ENCODE measurements around the gene GRID2. TPM values are rescaled to one million over a fixed set of nuclear protein-coding genes. Genes with fewer than 3 reads are reported as not detected.

The GRID2 gene
- total and polyA plus RNA-seq, 2 donors (not counting 1 experiment from before 2014, with no cell fraction given), result under 0.01 to 0.02 TPM

DNA sequence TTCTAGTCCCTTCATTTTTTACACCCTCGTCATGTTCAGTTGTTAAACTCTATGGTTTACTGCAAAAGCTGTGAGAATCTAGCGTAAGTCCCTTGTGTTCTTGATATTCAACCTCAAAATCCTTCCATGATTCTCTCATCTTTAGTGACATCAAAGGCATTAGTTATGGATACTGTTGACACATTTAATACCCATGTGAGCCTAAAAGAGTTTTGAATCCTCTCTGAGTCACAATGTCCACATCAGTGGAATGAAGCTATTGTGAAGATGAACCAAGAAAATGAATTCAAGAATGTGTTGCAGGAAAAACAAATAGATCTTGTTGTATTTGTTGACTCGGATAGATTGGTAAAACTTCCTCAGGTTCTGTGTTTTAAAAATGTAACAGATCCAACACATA, 1130.1 kb downstream of the GRID2 start:
- Histone ChIP-seq H3K9ac (ENCODE audit: insufficient read depth, low read length) (no peak overlapping the region), H3K4me3 (replicated peaks in 1 of 4; ENCODE audit: control extremely low read depth in 1 of 4, insufficient read depth in 1 of 4, low read depth in 3 of 4, low read length in 4 of 4) (no peak overlapping the region), H4K20me1 (ENCODE audit: control insufficient read depth, extremely low read depth, insufficient read depth, low read length) (no peaks in the 10 kb centered on the region), H3K27me3 (ENCODE audit: control insufficient read depth, insufficient read depth, low read length) (no peaks in the 10 kb centered on the region), H3K79me2 (ENCODE audit: control insufficient read depth, insufficient read depth, low read length) (no peaks in the 10 kb centered on the region), H3K4me1 (ENCODE audit: control insufficient read depth, extremely low read depth, insufficient read depth, low read length) (no peaks in the 10 kb centered on the region), H3K36me3 (ENCODE audit: control insufficient read depth, insufficient read depth, low read length) (no peaks in the 10 kb centered on the region), H3K27ac (ENCODE audit: insufficient read depth, low read length) (no peak overlapping the region), H3K9me3 (ENCODE audit: control insufficient read depth, insufficient read depth, low read depth, low read length) (no peaks in the 10 kb centered on the region), H3K4me2 (ENCODE audit: extremely low read depth, insufficient read depth, low read length) (no peak overlapping the region), H2AFZ (ENCODE audit: low read length) (no peak overlapping the region)
- TF ChIP-seq EZH2 (IDR thresholded peaks at IDR 0.05; ENCODE audit: low read length, missing control alignments), result no peak
- TF ChIP-seq, protein P1, sequence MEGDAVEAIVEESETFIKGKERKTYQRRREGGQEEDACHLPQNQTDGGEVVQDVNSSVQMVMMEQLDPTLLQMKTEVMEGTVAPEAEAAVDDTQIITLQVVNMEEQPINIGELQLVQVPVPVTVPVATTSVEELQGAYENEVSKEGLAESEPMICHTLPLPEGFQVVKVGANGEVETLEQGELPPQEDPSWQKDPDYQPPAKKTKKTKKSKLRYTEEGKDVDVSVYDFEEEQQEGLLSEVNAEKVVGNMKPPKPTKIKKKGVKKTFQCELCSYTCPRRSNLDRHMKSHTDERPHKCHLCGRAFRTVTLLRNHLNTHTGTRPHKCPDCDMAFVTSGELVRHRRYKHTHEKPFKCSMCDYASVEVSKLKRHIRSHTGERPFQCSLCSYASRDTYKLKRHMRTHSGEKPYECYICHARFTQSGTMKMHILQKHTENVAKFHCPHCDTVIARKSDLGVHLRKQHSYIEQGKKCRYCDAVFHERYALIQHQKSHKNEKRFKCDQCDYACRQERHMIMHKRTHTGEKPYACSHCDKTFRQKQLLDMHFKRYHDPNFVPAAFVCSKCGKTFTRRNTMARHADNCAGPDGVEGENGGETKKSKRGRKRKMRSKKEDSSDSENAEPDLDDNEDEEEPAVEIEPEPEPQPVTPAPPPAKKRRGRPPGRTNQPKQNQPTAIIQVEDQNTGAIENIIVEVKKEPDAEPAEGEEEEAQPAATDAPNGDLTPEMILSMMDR (conservative IDR thresholded peaks at IDR 0.05 in 1 of 2, IDR thresholded peaks at IDR 0.05 in 1 of 2; ENCODE audit: low read depth in 1 of 2, low read length in 2 of 2), result no peak
- DNase-seq (ENCODE audit: low read depth in 2 of 2), result no peak

- no peaks in the 10 kb centered on the region for H3K9me3 ChIP-seq (ENCODE audit: control insufficient read depth, insufficient read depth, low read depth, low read length)
- TF ChIP-seq, protein P1 (conservative IDR thresholded peaks at IDR 0.05 in 1 of 2, IDR thresholded peaks at IDR 0.05 in 1 of 2; ENCODE audit: low read depth in 1 of 2, low read length in 2 of 2), result no peak
- TF ChIP-seq EZH2 (IDR thresholded peaks at IDR 0.05; ENCODE audit: low read length, missing control alignments), result no peak
- no peaks in the 10 kb centered on the region for H4K20me1 ChIP-seq (ENCODE audit: control insufficient read depth, extremely low read depth, insufficient read depth, low read length)
- H3K27me3 ChIP-seq (ENCODE audit: control insufficient read depth, insufficient read depth, low read length), result no peaks in the 10 kb centered on the region
- no peak overlapping the region for H3K9ac ChIP-seq (ENCODE audit: insufficient read depth, low read length)
- no peaks in the 10 kb centered on the region for H3K4me1 ChIP-seq (ENCODE audit: control insufficient read depth, extremely low read depth, insufficient read depth, low read length)
- H2AFZ ChIP-seq (ENCODE audit: low read length), result no peak overlapping the region
- H3K4me3 ChIP-seq (replicated peaks in 1 of 4; ENCODE audit: control extremely low read depth in 1 of 4, insufficient read depth in 1 of 4, low read depth in 3 of 4, low read length in 4 of 4), result no peak overlapping the region
- H3K4me2 ChIP-seq (ENCODE audit: extremely low read depth, insufficient read depth, low read length), result no peak overlapping the region
- no peaks in the 10 kb centered on the region for H3K36me3 ChIP-seq (ENCODE audit: control insufficient read depth, insufficient read depth, low read length)
- no peaks in the 10 kb centered on the region for H3K79me2 ChIP-seq (ENCODE audit: control insufficient read depth, insufficient read depth, low read length)
- no peak overlapping the region for H3K27ac ChIP-seq (ENCODE audit: insufficient read depth, low read length)
- DNase-seq (ENCODE audit: low read depth in 2 of 2), result no peak
These were observed 1132.3 kb downstream of the GRID2 start for GRCh38 chr4:93436000-93436626.

DNA sequence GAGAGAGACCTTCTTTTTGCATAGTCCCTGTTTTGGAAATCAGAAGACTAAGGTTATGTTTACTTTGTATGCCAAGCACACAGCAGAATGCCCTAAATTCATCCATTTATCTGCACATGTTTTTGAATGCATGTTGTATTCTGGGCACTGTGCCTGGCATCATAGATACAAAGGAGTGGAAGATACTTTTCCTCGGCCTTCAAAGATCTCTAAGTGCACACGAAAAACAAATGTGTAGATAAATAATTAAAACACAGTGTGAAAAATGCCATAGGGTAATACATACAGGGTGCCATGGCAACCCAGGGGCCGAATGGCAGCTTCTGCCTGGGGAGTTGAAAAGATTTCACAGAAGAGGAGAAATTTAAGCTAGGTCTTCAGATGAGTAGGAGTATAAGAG, 1134.2 kb downstream of the GRID2 start:
- Histone ChIP-seq H3K27ac (ENCODE audit: insufficient read depth, low read length) (no peak overlapping the region), H3K4me2 (ENCODE audit: extremely low read depth, insufficient read depth, low read length) (no peak overlapping the region)

More for the DNA sequence above, 1134.2 kb downstream of the GRID2 start:
- Histone ChIP-seq H3K4me3 (replicated peaks in 1 of 4; ENCODE audit: control extremely low read depth in 1 of 4, insufficient read depth in 1 of 4, low read depth in 3 of 4, low read length in 4 of 4) (no peak overlapping the region), H3K4me1 (ENCODE audit: control insufficient read depth, extremely low read depth, insufficient read depth, low read length) (no peaks in the 10 kb centered on the region), H4K20me1 (ENCODE audit: control insufficient read depth, extremely low read depth, insufficient read depth, low read length) (no peaks in the 10 kb centered on the region), H3K79me2 (ENCODE audit: control insufficient read depth, insufficient read depth, low read length) (no peaks in the 10 kb centered on the region), H3K36me3 (ENCODE audit: control insufficient read depth, insufficient read depth, low read length) (no peaks in the 10 kb centered on the region), H3K9me3 (ENCODE audit: control insufficient read depth, insufficient read depth, low read depth, low read length) (no peaks in the 10 kb centered on the region), H3K27me3 (ENCODE audit: control insufficient read depth, insufficient read depth, low read length) (no peaks in the 10 kb centered on the region), H2AFZ (ENCODE audit: low read length) (no peak overlapping the region), H3K9ac (ENCODE audit: insufficient read depth, low read length) (no peak overlapping the region)
- DNase-seq (ENCODE audit: low read depth in 2 of 2), result no peak
- TF ChIP-seq, protein P1 (conservative IDR thresholded peaks at IDR 0.05 in 1 of 2, IDR thresholded peaks at IDR 0.05 in 1 of 2; ENCODE audit: low read depth in 1 of 2, low read length in 2 of 2), result no peak
- TF ChIP-seq EZH2 (IDR thresholded peaks at IDR 0.05; ENCODE audit: low read length, missing control alignments), result no peak

All from fibroblast of lung (primary cell).